Head of caudate nucleus (tissue), 42 donors: Measurements from ENCODE around the gene PLEKHG4.

Experiments used
- DNase-seq, 42 donors: peaks; one replicate each; pipeline versions ENCODE4 v3.0.0 to v3.0.0-alpha.2; 2020 to 2021; ENCODE audit warnings: mixed read lengths in 7 of 42
- intact Hi-C: fragments of 100-400 bp; cut with DNase I; formaldehyde crosslinking; loops from one replicate; pipeline ENCODE4 v1.15.0; 2022

The PLEKHG4 gene

DNA sequence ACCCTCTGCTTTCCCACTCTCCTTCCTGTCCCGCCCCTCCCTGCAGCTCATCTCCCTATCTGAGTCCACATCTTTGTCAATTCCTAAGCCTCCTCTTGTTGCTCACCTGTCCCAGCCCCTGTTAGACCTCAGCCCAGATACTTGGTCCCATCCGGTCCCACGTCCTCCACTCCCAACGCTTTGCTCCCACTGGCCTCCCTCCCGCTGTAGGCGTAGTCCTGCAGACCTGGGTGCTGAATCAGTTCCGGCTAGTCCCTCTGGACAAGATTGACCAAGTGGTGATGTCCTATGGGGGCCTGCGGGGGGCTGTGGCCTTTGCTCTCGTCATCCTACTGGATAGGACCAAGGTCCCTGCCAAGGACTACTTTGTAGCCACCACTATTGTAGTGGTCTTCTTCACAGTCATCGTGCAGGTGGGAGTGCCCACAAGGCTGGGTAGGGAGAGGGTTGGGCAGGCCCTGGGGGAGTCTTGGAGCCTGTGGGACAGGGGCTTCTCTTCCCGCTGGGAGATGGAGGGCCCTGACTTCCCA is 22.6 kb upstream of the PLEKHG4 start:
- intact Hi-C loops = loop anchor here (10.0 kb wide), 1 partner anchor 148 kb away; no protein-coding TSS in a partner anchor
- DNase-seq = no peak

DNA sequence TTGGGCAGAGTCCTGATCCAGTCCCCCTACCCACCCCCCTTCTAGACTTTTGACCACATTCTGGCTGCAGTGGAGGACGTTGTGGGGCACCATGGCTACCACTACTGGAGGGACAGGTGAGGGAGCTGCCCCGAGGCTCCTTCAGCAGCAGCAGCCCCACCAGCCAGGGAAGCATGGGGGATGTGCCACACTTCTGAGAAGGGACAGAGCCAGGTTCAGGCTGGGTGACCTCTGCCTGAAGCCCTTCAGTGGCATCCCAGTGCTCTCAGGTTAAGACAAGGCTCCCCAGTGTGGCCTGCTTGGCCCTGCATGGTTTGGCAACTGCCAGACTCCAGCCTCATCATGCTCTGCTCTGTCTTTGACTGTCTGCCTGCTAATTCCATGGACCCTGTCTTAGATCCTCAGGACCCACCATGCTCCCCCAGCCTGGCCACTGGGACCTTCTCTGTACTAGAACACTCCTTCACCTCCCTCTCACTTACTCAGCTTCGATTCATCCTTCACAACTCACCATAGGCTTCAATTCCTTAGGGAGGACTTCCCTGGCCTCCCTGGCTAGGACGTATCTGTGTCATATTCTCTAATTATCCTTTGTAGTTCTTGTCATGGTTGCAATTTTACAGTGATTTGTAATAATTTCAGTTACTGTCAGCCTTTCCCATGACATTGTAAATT is 21.7 kb upstream of the PLEKHG4 start:
- intact Hi-C loops = loop anchor here (10.0 kb wide), 1 partner anchor 147 kb away; no protein-coding TSS in a partner anchor
- DNase-seq = no peak

GRCh38 chr16:67258161-67258835 is 21.0 kb upstream of the PLEKHG4 start:
- intact Hi-C loops = loop anchor here (10.0 kb wide), 1 partner anchor 147 kb away; no protein-coding TSS in a partner anchor
- no peak for DNase-seq

GRCh38 chr16:67259705-67260104 is 19.6 kb upstream of the PLEKHG4 start:
- intact Hi-C loops = loop anchor here (10.0 kb wide), 1 partner anchor 145 kb away; no protein-coding TSS in a partner anchor

GRCh38 chr16:67260426-67261063 is 18.8 kb upstream of the PLEKHG4 start:
- DNase-seq = peak in 19 of 42 donors; percentile 27 to 80 (median 63)
- intact Hi-C loops = no loop called here

More at GRCh38 chr16:67259705-67260104, 19.6 kb upstream of the PLEKHG4 start:
- peak in 6 of 42 donors; percentile 30 to 60 (median 38) for DNase-seq

- intact Hi-C loops = no loop called here
- no peak for DNase-seq
Measured at GRCh38 chr16:67263201-67263600, 16.1 kb upstream of the PLEKHG4 start.

- DNase-seq = no peak
- intact Hi-C loops = no loop called here
Measured at GRCh38 chr16:67264277-67264676, 15.1 kb upstream of the PLEKHG4 start.

DNA sequence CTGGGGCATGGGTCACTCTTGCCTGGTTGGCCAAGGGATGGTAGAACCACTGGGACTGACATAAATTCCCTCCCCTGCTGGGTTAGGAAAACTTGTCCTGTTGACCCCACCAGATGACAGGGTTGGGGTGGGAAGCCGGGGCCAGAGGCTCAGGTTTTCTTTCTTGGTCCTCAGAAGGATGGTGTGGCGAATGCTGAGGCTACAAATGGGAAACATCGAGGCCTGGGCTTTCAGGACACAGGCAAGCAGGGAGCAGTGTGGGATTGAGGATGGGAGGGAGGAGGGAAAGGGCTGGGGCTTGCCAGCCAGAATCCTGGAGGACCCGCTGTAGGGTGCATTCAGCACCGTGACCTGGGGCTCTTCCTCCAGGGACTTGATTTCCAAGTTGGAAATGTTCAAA is 14.5 kb upstream of the PLEKHG4 start:
- DNase-seq = no peak
- intact Hi-C loops = no loop called here

GRCh38 chr16:67265834-67266233 is 13.5 kb upstream of the PLEKHG4 start:
- no peak for DNase-seq
- intact Hi-C loops = no loop called here

DNA sequence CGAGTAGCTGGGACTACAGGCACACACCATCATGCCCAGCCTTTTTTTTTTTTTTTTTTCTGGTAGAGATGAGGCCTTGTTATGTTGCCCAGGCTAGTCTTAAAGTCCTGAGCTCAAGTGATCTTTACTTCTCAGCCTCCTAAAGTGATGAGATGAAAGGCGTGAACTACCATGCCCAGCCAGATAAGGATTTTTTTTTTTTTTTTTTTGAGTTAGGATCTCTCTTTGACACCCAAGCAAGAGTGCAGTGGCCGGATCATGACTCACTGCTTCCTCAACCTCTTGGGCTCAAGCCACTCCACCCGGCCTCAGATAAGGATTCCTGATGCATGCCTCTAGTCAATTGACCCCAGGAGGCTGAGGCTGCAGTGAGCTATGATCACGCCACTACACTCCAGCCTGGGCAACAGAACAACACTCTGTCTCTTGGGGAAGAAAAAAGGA is 11.2 kb upstream of the PLEKHG4 start:
- no peak for DNase-seq
- intact Hi-C loops = no loop called here

GRCh38 chr16:67269766-67270165 is 9.6 kb upstream of the PLEKHG4 start:
- intact Hi-C loops = no loop called here
- DNase-seq = no peak

- intact Hi-C loops = no loop called here
- no peak for DNase-seq
Measured at GRCh38 chr16:67270931-67271338, 8.4 kb upstream of the PLEKHG4 start.

DNA sequence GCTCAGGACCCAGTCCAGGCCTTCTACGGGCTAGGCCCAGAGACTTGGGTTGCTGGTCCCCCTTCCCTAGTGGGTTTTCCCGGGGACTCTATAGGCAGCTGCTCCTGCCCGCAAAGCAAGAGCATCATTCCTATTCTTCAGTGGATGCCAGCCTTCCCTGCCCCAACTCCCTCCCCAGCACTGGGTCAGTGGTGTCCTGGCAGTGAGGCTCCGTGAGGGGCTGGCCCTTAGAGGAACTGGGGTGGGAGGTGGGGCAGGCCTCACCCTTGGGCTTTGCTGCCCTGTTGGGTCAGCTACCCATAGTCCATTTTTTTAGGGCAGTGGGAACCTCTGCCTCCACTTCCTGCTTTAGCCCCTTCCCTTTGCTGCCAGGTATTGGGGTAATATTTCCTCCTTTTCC is 7.9 kb upstream of the PLEKHG4 start:
- DNase-seq = no peak
- intact Hi-C loops = no loop called here

GRCh38 chr16:67275321-67275720 is 4.0 kb upstream of the PLEKHG4 start:
- DNase-seq = no peak
- intact Hi-C loops = no loop called here

DNA sequence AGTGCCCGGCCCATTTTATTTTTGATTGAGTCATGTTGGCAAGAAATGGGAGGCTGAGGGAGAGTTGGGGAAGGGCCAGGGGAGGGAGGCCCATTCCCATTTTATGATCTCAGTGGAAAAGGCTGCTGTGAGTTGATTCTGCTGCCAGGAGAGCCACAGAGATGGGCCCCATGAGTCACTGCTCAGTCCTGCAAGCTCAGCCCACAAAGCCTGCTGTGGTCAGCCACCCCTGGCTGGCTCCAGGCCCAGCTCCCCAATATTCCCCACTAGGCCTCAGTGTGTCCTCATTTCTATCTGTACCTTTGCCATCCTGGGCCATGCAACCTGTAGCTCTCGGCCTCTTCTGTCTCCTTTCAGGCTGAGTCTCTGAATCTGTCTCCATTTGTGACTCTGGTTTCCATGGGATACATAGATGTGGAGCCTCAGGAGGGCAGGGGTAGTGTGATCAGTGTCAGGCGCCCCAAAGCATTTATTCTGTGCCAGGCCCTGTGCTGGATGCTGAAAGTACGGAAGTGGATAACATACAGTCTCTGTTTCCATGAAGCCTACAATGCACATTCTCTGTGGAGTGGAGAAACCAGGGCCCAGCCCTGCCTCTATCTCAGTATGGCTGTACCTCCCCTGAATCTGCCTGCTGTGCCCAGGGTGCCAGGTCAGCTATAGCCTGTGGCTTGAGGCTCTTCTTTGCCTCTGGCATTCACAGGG is 1.9 kb upstream of the PLEKHG4 start:
- DNase-seq = peak in 1 of 42 donors; percentile 16

GRCh38 chr16:67277999-67278772 is 1.1 kb upstream of the PLEKHG4 start:
- DNase-seq = no peak
- intact Hi-C loops = no loop called here

More for the DNA sequence above, 1.9 kb upstream of the PLEKHG4 start:
- intact Hi-C loops = no loop called here

- peak in 6 of 42 donors; percentile 11 to 39 (median 19) for DNase-seq
- intact Hi-C loops = no loop called here
Measured at GRCh38 chr16:67278773-67279295, 498 bp upstream of the PLEKHG4 start.
